H4 (cell line): ENCODE data around the gene NCOA3. TPM values are rescaled to one million over a fixed set of nuclear protein-coding genes. Genes with fewer than 3 reads are reported as not detected.
A peak's percentile ranks its signal among the peaks of the same experiment; 100 is the strongest.

Source experiments
- DNase-seq: peaks from one replicate; pipeline ENCODE4 v3.0.0-alpha.2; 2015; ENCODE audit warnings: low spot score
- total RNA-seq: library from RNA; depleted of rRNA; stranded (reverse); fragments of >200 nt; shearing (Covaris generic); gene quantifications from 2 replicates; pipeline ENCODE4 v1.2.3, GENCODE V29; 2014

The NCOA3 gene
- total RNA-seq, 1 experiment from 2014 or later, result 12.3 TPM

GRCh38 chr20:47596003-47596571 is 94.4 kb downstream of the NCOA3 start:
- DNase-seq, result no peak

GRCh38 chr20:47597090-47597489 is 95.4 kb downstream of the NCOA3 start:
- no peak for DNase-seq

- DNase-seq, result no peak
Measured at GRCh38 chr20:47598911-47599744, 97.4 kb downstream of the NCOA3 start.

- no peak for DNase-seq
Measured at GRCh38 chr20:47600967-47601547, 99.4 kb downstream of the NCOA3 start.

- no peak for DNase-seq
Measured at GRCh38 chr20:47603260-47603659, 101.6 kb downstream of the NCOA3 start.

GRCh38 chr20:47605673-47606413 is 104.2 kb downstream of the NCOA3 start:
- DNase-seq, result no peak

- DNase-seq, result no peak
Measured at GRCh38 chr20:47606414-47606982, 104.8 kb downstream of the NCOA3 start.

- no peak for DNase-seq
Measured at GRCh38 chr20:47606983-47607613, 105.4 kb downstream of the NCOA3 start.

GRCh38 chr20:47609001-47609400 is 107.3 kb downstream of the NCOA3 start:
- no peak for DNase-seq

- DNase-seq, result peak; percentile 53
Measured at GRCh38 chr20:47610247-47610944, 108.7 kb downstream of the NCOA3 start.

- no peak for DNase-seq
Measured at GRCh38 chr20:47610945-47611250, 109.2 kb downstream of the NCOA3 start.

GRCh38 chr20:47611785-47612184 is 110.1 kb downstream of the NCOA3 start:
- DNase-seq, result no peak

GRCh38 chr20:47612670-47613069 is 111.0 kb downstream of the NCOA3 start:
- DNase-seq, result no peak

- DNase-seq, result no peak
Measured at GRCh38 chr20:47614703-47615309, 113.1 kb downstream of the NCOA3 start.

- DNase-seq, result no peak
Measured at GRCh38 chr20:47618479-47618878, 116.8 kb downstream of the NCOA3 start.

GRCh38 chr20:47620808-47621805 is 119.4 kb downstream of the NCOA3 start:
- DNase-seq, result peak; percentile 45

- DNase-seq, result no peak
Measured at GRCh38 chr20:47622118-47622665, 120.5 kb downstream of the NCOA3 start.

- DNase-seq, result no peak
Measured at GRCh38 chr20:47623206-47623605, 121.5 kb downstream of the NCOA3 start.

- DNase-seq, result no peak
Measured at GRCh38 chr20:47627540-47627939, 125.9 kb downstream of the NCOA3 start.
